Measurements from ENCODE around the gene DLG2.
"Not testable (repeated sequence)": the region's sequence is repeated elsewhere in the genome, so short reads cannot be mapped to it uniquely, and the experiment has no call there.

The DLG2 gene

GRCh38 chr11:85236211-85236610 is 390.9 kb downstream of the DLG2 start:
- Histone ChIP-seq H3K27ac (no peak overlapping the region), H3K27me3 (no peaks in the 10 kb centered on the region), H3K4me1 (ENCODE audit: control insufficient read depth in 1 of 2, insufficient read depth in 1 of 2, low read depth in 1 of 2, low read length in 1 of 2) (no peaks in the 10 kb centered on the region), H3K4me3 (ENCODE audit: low read depth in 1 of 2, low read length in 1 of 2) (no peak overlapping the region), H3K36me3 (no peaks in the 10 kb centered on the region), H3K9me3 (no peaks in the 10 kb centered on the region)
- no peak for TF ChIP-seq CTCF (IDR thresholded peaks at IDR 0.05)

DNA sequence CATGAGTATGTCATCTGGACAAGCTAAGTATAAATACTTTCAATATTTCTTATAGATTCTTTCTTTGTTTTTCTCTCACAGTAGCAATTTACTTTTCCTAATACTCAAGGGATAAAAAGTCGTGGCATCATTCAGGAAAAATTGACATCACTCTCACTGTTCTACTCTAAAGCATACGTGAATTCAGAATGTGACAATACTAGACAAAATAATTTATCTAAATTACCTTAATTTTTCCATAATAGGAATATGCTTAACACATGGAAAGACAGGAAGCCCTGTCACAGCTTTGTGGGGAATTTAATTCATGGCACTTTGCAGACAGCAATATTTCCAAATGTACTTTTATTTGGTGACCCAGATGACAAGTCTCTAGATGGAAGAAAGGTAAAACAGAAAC is 394.6 kb downstream of the DLG2 start:
- Histone ChIP-seq H3K27me3 (no peaks in the 10 kb centered on the region), H3K27ac (no peak overlapping the region), H3K4me1 (ENCODE audit: control insufficient read depth in 1 of 2, insufficient read depth in 1 of 2, low read depth in 1 of 2, low read length in 1 of 2) (no peaks in the 10 kb centered on the region), H3K36me3 (no peaks in the 10 kb centered on the region), H3K9me3 (no peaks in the 10 kb centered on the region), H3K4me3 (ENCODE audit: low read depth in 1 of 2, low read length in 1 of 2) (no peak overlapping the region)
- TF ChIP-seq CTCF (IDR thresholded peaks at IDR 0.05): no peak

GRCh38 chr11:85231588-85231987 is 395.6 kb downstream of the DLG2 start:
- Histone ChIP-seq H3K27me3 (no peaks in the 10 kb centered on the region), H3K36me3 (no peaks in the 10 kb centered on the region), H3K27ac (no peak overlapping the region), H3K4me3 (ENCODE audit: low read depth in 1 of 2, low read length in 1 of 2) (no peak overlapping the region), H3K4me1 (ENCODE audit: control insufficient read depth in 1 of 2, insufficient read depth in 1 of 2, low read depth in 1 of 2, low read length in 1 of 2) (no peaks in the 10 kb centered on the region), H3K9me3 (no peaks in the 10 kb centered on the region)
- TF ChIP-seq CTCF (IDR thresholded peaks at IDR 0.05): no peak

DNA sequence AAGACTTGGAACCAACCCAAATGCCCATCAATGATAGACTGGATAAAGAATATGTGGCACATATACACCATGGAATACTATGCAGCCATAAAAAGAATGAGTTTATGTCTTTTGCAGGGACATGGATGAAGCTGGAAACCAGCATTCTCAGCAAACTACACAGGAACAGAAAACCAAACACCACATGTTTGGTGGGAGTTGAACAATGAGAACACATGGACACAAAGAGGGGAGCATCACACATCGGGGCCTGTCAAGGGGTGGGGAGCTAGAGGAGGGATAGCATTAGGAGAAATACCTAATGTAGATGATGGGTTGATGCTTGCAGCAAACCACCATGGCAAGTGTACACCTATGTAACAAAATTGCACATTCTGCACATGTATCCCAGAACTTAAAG is 397.4 kb downstream of the DLG2 start:
- not testable (repeated sequence) for H3K4me3 ChIP-seq (ENCODE audit: low read depth in 1 of 2, low read length in 1 of 2); H3K9me3 ChIP-seq; H3K4me1 ChIP-seq (ENCODE audit: control insufficient read depth in 1 of 2, insufficient read depth in 1 of 2, low read depth in 1 of 2, low read length in 1 of 2); H3K36me3 ChIP-seq; H3K27ac ChIP-seq; H3K27me3 ChIP-seq

DNA sequence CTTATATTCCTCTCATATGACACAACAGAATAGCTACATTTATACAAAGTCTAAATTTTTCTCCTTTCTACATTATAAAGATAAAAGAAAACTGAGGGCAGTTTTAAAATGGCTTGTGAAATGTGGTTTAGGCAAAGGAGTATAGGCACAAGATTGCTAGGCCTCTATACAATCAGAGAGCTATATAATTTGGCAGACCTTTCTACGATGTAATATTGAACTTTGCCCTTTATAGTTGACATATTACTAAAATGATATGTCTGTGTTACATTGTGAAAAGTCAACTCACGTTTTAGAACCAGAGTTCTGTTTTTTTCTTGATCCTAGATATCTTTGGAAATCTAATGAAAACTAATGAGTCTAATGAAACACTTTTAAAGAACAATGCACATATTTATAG is 430.2 kb downstream of the DLG2 start:
- Histone ChIP-seq H3K27me3 (no peaks in the 10 kb centered on the region), H3K4me1 (ENCODE audit: control insufficient read depth in 1 of 2, insufficient read depth in 1 of 2, low read depth in 1 of 2, low read length in 1 of 2) (no peaks in the 10 kb centered on the region), H3K27ac (no peak overlapping the region), H3K9me3 (no peaks in the 10 kb centered on the region), H3K4me3 (ENCODE audit: low read depth in 1 of 2, low read length in 1 of 2) (no peak overlapping the region), H3K36me3 (no peaks in the 10 kb centered on the region)
- no peak for TF ChIP-seq CTCF (IDR thresholded peaks at IDR 0.05)

DNA sequence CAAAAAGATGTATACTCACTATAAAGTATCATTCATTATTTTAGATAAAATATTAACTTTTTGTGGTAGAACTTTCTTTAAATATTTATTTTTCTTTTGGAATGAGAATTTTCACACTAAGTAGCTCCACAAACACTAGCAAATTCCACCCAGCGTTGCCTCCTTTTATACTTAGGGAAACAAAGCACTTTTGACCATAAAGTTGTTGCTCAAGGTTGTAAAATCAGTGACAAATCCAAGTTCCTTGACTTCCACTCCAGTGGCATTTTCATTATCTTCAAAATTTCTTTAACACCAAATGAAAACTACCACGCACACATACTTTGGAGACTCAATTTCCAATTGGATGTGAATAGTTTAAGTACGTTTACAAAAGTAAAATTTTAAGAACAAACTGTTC is 431.2 kb downstream of the DLG2 start:
- no peaks in the 10 kb centered on the region for H3K27me3 ChIP-seq
- no peak for TF ChIP-seq CTCF (IDR thresholded peaks at IDR 0.05)
- no peaks in the 10 kb centered on the region for H3K4me1 ChIP-seq (ENCODE audit: control insufficient read depth in 1 of 2, insufficient read depth in 1 of 2, low read depth in 1 of 2, low read length in 1 of 2)
- no peak overlapping the region for H3K4me3 ChIP-seq (ENCODE audit: low read depth in 1 of 2, low read length in 1 of 2)
- no peak overlapping the region for H3K27ac ChIP-seq
- no peaks in the 10 kb centered on the region for H3K9me3 ChIP-seq
- no peaks in the 10 kb centered on the region for H3K36me3 ChIP-seq

Data from neutrophil (primary cell).